Measurements from ENCODE around the gene HOPX. TPM values are rescaled to one million over a fixed set of nuclear protein-coding genes. Genes with fewer than 3 reads are reported as not detected.
"Not testable (repeated sequence)": the region's sequence is repeated elsewhere in the genome, so short reads cannot be mapped to it uniquely, and the experiment has no call there.

HOPX gene
- total RNA-seq: 27.6 TPM

- DNase-seq (ENCODE audit: low spot score): peak; percentile 23
These were observed at the start of gene HOPX for GRCh38 chr4:56681158-56681852. Gene HOPX (minus strand): TSS chr4:56681296. CDS start chr4:56657816, 23,480 bp downstream.

- DNase-seq (ENCODE audit: low spot score): no peak
These were observed 49.0 kb upstream of the HOPX start for GRCh38 chr4:56730097-56730496.

- peak; percentile 62 for DNase-seq (ENCODE audit: low spot score)
These were observed 47.4 kb upstream of the HOPX start for GRCh38 chr4:56728512-56728911.

- DNase-seq (ENCODE audit: low spot score): no peak
These were observed 46.1 kb upstream of the HOPX start for GRCh38 chr4:56727150-56727549.

- not testable (repeated sequence) for DNase-seq (ENCODE audit: low spot score)
These were observed 45.5 kb upstream of the HOPX start for GRCh38 chr4:56726593-56726992.

- no peak for DNase-seq (ENCODE audit: low spot score)
These were observed 42.6 kb upstream of the HOPX start for GRCh38 chr4:56723659-56724230.

- no peak for DNase-seq (ENCODE audit: low spot score)
These were observed 42.1 kb upstream of the HOPX start for GRCh38 chr4:56723201-56723605.

GRCh38 chr4:56708146-56708545 is 27.1 kb upstream of the HOPX start:
- no peak for DNase-seq (ENCODE audit: low spot score)

- no peak for DNase-seq (ENCODE audit: low spot score)
These were observed 24.9 kb upstream of the HOPX start for GRCh38 chr4:56705966-56706365.

GRCh38 chr4:56705334-56705733 is 24.2 kb upstream of the HOPX start:
- DNase-seq (ENCODE audit: low spot score): no peak

- DNase-seq (ENCODE audit: low spot score): no peak
These were observed 23.2 kb upstream of the HOPX start for GRCh38 chr4:56704089-56704871.

- DNase-seq (ENCODE audit: low spot score): no peak
These were observed 22.3 kb upstream of the HOPX start for GRCh38 chr4:56703378-56703777.

GRCh38 chr4:56701644-56702043 is 20.5 kb upstream of the HOPX start:
- DNase-seq (ENCODE audit: low spot score): no peak

- DNase-seq (ENCODE audit: low spot score): no peak
These were observed 20.0 kb upstream of the HOPX start for GRCh38 chr4:56701161-56701480.

- no peak for DNase-seq (ENCODE audit: low spot score)
These were observed 18.5 kb upstream of the HOPX start for GRCh38 chr4:56699537-56700105.

- DNase-seq (ENCODE audit: low spot score): no peak
These were observed 17.2 kb upstream of the HOPX start for GRCh38 chr4:56698329-56698728.

GRCh38 chr4:56696056-56696455 is 15.0 kb upstream of the HOPX start:
- DNase-seq (ENCODE audit: low spot score): no peak

- not testable (repeated sequence) for DNase-seq (ENCODE audit: low spot score)
These were observed 12.4 kb upstream of the HOPX start for GRCh38 chr4:56693476-56693875.

GRCh38 chr4:56692576-56692975 is 11.5 kb upstream of the HOPX start:
- no peak for DNase-seq (ENCODE audit: low spot score)

GRCh38 chr4:56691425-56691824 is 10.3 kb upstream of the HOPX start:
- no peak for DNase-seq (ENCODE audit: low spot score)

GRCh38 chr4:56690393-56690792 is 9.3 kb upstream of the HOPX start:
- DNase-seq (ENCODE audit: low spot score): no peak

- no peak for DNase-seq (ENCODE audit: low spot score)
These were observed 8.3 kb upstream of the HOPX start for GRCh38 chr4:56689201-56689969.
